ENCODE results near the gene NOVA1. TPM values are rescaled to one million over a fixed set of nuclear protein-coding genes. Genes with fewer than 3 reads are reported as not detected.
A peak's percentile ranks its signal among the peaks of the same experiment; 100 is the strongest.
"Not testable (repeated sequence)": the region's sequence is repeated elsewhere in the genome, so short reads cannot be mapped to it uniquely, and the experiment has no call there.

NOVA1 gene, protein sequence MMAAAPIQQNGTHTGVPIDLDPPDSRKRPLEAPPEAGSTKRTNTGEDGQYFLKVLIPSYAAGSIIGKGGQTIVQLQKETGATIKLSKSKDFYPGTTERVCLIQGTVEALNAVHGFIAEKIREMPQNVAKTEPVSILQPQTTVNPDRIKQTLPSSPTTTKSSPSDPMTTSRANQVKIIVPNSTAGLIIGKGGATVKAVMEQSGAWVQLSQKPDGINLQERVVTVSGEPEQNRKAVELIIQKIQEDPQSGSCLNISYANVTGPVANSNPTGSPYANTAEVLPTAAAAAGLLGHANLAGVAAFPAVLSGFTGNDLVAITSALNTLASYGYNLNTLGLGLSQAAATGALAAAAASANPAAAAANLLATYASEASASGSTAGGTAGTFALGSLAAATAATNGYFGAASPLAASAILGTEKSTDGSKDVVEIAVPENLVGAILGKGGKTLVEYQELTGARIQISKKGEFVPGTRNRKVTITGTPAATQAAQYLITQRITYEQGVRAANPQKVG
- total RNA-seq (2014; rRNA removed; shearing (Covaris generic); ENCODE audit: low replicate concordance), result 1.7 TPM in 1 of 2 replicates, not detected in the other

DNA sequence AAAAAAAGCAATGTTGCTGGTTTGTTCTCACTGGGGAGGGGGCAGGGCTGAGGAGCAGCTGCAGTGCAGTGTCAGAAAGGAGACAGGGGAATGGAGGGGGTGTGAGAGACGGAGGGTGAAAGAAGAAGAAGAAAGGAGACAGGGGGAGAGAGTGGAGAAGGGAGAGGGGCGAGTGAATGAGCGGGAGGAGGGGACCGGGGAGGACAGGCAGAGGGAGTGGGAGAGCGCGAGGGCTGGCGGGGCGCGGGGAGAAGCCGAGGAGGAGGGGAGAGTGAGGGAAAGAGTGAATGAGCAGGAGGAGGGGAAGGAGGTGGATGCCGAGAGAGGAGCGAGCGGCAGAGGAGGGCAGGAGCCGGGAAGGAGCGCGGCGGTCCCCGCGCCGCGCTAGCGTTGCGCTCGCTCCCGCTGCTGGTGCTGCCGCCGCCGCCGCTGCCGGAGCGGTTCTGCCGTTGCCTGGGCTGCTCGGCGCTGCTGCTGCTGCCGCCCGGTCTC lies at the start of gene NOVA1:
Gene NOVA1 (minus strand): TSS at position 445 of the 492 bp plus-strand sequence. CDS start 597 bp downstream, outside the sequence.
- DNase-seq, result no peak

DNA sequence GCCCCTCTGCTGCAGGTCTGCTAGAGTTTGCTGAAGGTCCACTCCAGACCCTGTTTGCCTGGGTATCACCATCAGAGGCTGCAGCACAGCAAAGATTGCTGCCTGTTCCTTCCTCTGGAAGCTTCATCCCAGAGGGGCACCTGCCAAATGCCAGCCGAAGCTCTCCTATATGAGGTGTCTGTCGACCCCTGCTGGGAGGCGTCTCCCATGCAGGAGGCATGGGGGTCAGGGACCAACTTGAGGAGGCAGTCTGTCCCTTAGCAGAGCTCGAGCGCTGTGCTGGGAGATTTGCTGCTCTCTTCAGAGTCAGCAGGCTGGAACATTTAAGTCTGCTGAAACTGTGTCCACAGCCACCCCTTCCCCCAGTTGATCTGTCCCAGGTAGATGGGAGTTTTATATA lies 47.2 kb upstream of the NOVA1 start:
- not testable (repeated sequence) for H3K27me3 ChIP-seq, DNase-seq, H3K36me3 ChIP-seq, H3K4me3 ChIP-seq, H3K9me3 ChIP-seq

More for the DNA sequence above, at the start of gene NOVA1:
- Histone ChIP-seq H3K9me3 (no peaks in the 10 kb centered on the region), H3K36me3 (no peaks in the 10 kb centered on the region), H3K27me3 (no peaks in the 10 kb centered on the region; the same call in 1 of the 2 replicates), H3K4me3 (peak within 1 kb of the TSS; percentile 53)

DNA sequence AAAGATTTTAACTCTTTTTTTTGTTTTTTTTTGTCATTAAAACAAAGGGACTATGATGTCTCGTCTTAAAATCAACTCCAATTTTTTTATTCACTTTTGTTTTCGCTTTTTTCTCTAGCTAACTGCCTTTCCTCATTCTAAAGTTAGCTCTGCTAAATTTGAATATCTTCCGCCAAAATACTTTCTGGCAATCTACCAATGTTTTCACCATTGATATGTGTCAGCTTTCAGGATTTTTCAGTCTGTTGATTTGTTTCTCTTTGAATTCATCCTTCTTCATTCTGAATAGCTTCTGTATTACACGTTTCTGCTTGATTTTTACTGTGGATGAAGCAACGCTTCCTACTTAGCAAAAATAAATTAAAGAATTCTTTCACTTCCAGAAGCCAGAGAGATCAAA lies 38.7 kb upstream of the NOVA1 start:
- H3K9me3 ChIP-seq, result no peaks in the 10 kb centered on the region
- no peak overlapping the region for H3K4me3 ChIP-seq
- no peaks in the 10 kb centered on the region for H3K36me3 ChIP-seq
- no peak for DNase-seq
- no peaks in the 10 kb centered on the region for H3K27me3 ChIP-seq

GRCh38 chr14:26634946-26635345 lies 37.1 kb upstream of the NOVA1 start:
- H3K27me3 ChIP-seq, H3K4me3 ChIP-seq, H3K9me3 ChIP-seq: not testable (repeated sequence)

GRCh38 chr14:26626256-26626655 lies 28.4 kb upstream of the NOVA1 start:
- no peaks in the 10 kb centered on the region for H3K36me3 ChIP-seq
- no peaks in the 10 kb centered on the region for H3K27me3 ChIP-seq
- DNase-seq, result no peak
- H3K4me3 ChIP-seq, result no peak overlapping the region
- H3K9me3 ChIP-seq, result no peaks in the 10 kb centered on the region

More at GRCh38 chr14:26634946-26635345, 37.1 kb upstream of the NOVA1 start:
- not testable (repeated sequence) for DNase-seq, H3K36me3 ChIP-seq

DNA sequence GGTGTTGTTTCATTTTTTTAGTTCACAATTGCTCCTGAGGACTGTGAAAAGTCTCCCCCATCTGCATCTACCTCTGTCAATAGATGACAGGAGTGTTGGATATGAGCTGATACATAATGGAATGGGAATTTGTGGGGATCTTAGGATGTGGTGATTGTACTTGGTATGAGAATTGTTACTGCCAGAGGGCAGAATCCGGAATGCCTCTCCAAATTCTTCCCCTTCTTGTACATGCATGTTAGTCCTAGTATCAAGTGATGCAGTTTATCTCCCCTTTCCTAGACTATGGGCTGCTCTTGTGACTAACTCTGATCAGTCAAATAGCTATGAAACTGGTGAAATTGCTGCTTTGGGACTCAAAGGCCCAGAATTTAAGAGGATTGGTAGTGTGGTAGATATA lies 24.8 kb upstream of the NOVA1 start:
- no peak for DNase-seq
- Histone ChIP-seq H3K9me3 (no peaks in the 10 kb centered on the region), H3K4me3 (no peak overlapping the region), H3K36me3 (no peaks in the 10 kb centered on the region), H3K27me3 (no peaks in the 10 kb centered on the region)

GRCh38 chr14:26621807-26622560 lies 24.2 kb upstream of the NOVA1 start:
- H3K4me3 ChIP-seq, result no peak overlapping the region
- no peaks in the 10 kb centered on the region for H3K27me3 ChIP-seq
- DNase-seq, result no peak
- no peaks in the 10 kb centered on the region for H3K9me3 ChIP-seq
- no peaks in the 10 kb centered on the region for H3K36me3 ChIP-seq

GRCh38 chr14:26621364-26621763 lies 23.5 kb upstream of the NOVA1 start:
- no peak for DNase-seq
- Histone ChIP-seq H3K27me3 (no peaks in the 10 kb centered on the region), H3K36me3 (no peaks in the 10 kb centered on the region), H3K9me3 (no peaks in the 10 kb centered on the region), H3K4me3 (no peak overlapping the region)

DNA sequence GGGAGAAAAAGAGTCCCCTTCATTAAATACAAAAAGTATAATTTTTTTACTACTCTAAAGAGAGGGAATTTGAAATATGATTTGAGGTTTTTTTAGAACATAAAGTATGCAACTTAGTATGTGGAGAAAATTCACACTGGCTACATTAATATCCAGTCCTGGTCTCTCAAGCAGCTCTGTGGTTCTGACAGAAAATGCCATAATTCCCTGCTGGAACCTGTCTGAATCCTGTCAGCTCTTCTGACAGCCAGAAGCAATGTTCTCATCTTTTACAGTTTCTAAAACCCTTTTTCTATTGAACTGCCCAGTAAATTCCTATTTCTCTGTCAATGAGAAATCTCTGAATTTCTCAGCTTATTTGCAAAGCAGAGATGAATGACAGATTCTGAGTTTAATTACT lies 13.4 kb upstream of the NOVA1 start:
- H3K9me3 ChIP-seq, result no peaks in the 10 kb centered on the region
- H3K36me3 ChIP-seq, result no peaks in the 10 kb centered on the region
- no peak for DNase-seq
- no peak overlapping the region for H3K4me3 ChIP-seq
- H3K27me3 ChIP-seq, result no peaks in the 10 kb centered on the region

DNA sequence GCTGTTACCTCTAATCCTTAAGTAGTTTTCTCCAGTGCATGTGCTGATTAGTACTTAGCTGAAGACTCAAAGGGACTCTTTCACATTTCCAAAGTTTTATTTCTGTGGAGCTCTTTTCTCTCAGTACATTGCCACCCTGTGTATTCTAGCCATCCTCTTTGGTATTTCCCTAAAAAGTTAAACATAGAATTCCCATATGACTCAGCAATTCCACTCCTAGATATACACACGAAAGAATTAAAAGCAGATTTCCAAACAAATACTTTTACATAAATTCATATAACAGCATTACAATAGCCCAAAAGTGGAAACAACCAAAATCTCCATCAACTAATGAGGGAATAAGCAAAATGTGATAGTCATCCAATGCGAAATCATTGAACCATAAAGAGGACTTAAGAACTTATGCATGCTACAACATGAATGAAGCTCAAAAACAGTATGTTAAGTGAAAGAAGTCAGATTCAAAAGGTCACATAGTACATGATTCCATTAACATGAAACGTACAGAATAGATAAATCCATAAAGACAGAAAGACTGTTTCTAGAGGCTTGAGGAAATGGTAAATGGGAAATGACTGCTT lies 9.0 kb upstream of the NOVA1 start:
- Histone ChIP-seq H3K27me3 (no peaks in the 10 kb centered on the region), H3K4me3 (no peak overlapping the region), H3K9me3 (no peaks in the 10 kb centered on the region), H3K36me3 (no peaks in the 10 kb centered on the region)
- DNase-seq, result no peak

DNA sequence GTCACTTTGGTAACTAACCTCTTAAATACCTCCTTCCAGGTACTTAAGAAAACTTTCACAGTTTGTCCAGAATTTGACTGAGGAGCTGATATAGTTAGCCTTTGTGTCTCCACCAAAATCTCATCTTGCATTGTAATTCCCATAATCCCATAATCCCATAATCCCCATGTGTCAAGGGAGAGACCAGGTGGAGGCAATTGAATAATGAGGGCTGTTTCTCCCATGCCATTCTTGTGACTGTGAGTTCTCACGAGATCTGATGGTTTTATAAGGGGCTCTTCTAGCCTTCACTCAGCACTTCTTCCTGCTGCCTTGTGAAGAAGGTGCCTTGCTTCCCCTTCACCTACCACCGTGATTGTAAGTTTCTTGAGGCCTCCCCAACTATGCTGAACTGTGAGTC lies 7.8 kb upstream of the NOVA1 start:
- no peaks in the 10 kb centered on the region for H3K27me3 ChIP-seq
- DNase-seq, result no peak
- no peaks in the 10 kb centered on the region for H3K36me3 ChIP-seq
- no peaks in the 10 kb centered on the region for H3K9me3 ChIP-seq
- no peak overlapping the region for H3K4me3 ChIP-seq

GRCh38 chr14:26602902-26603301 lies 5.1 kb upstream of the NOVA1 start:
- H3K4me3 ChIP-seq, result no peak overlapping the region
- H3K27me3 ChIP-seq, result no peaks in the 10 kb centered on the region
- no peak for DNase-seq
- H3K36me3 ChIP-seq, result no peaks in the 10 kb centered on the region
- no peaks in the 10 kb centered on the region for H3K9me3 ChIP-seq

DNA sequence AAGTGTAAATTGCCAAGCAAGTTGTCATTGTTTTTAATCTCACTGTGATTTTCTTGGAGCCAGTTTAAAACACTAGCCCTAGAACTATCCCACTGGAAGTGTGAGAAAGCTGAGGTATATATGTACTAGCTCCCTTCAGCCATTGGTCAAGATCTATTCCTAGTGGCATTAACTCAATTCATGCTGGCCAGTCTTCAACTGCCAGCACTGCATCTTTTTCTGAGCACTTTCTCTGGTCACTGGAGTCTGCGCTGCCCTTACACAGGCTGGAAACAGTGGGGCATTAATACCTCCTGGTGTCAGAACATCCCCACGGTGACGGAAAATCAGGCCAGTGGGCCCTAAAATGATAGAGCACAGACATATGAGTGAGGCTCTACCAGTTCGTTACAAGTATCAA lies 4.0 kb upstream of the NOVA1 start:
- no peaks in the 10 kb centered on the region for H3K27me3 ChIP-seq

DNA sequence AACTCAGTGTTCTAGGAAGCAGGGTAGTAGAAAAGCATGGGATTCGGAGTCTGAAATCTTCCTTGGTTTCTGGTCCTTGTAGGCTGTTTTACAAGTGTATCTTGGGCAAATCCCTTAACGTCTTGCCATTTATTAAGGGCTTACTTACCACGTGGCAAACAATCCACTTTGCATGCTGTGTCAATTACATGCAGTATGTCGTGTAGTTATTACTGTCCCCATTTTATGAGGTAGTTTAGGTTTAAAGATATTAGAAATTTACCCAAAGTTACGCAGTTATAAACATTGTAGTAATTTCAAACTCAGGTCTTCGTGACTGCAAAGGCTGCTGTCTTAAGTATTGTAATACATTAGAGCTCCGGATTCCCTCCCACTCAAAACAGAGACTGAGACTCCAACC lies 1.5 kb upstream of the NOVA1 start:
- H3K9me3 ChIP-seq, result no peaks in the 10 kb centered on the region
- no peak overlapping the region for H3K4me3 ChIP-seq
- H3K36me3 ChIP-seq, result no peaks in the 10 kb centered on the region
- no peak for DNase-seq
- no peaks in the 10 kb centered on the region for H3K27me3 ChIP-seq

More for the DNA sequence above, 4.0 kb upstream of the NOVA1 start:
- no peak for DNase-seq
- no peaks in the 10 kb centered on the region for H3K36me3 ChIP-seq
- H3K9me3 ChIP-seq, result no peaks in the 10 kb centered on the region
- no peak overlapping the region for H3K4me3 ChIP-seq

DNA sequence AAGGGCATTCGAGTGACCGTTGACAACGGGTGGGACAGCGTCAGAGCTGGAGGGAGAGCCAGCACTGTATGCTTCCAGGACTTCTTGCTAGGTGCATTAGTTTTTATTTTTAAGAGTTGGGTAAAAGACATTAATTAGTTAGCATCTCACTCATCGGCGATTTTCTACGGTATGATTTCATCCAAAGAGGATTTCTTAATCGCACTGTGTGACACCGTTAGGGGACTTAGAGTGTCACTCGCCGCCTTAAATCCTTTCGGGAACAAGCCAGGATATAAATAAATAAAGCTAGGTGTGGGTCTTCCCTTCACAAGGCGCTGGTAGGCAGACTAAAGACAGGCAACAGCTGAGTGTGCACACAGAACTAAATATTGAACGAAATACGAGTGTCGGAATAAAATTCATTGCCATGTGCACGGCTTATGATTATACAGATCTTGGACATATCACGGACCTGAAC lies 869 bp upstream of the NOVA1 start:
- H3K9me3 ChIP-seq, result no peaks in the 10 kb centered on the region
- no peaks in the 10 kb centered on the region for H3K27me3 ChIP-seq
- no peak for DNase-seq
- peak overlapping the region; percentile 53 for H3K4me3 ChIP-seq
- no peaks in the 10 kb centered on the region for H3K36me3 ChIP-seq

- Histone ChIP-seq H3K4me3 (peak overlapping the region; percentile 53), H3K36me3 (no peaks in the 10 kb centered on the region), H3K9me3 (no peaks in the 10 kb centered on the region), H3K27me3 (no peaks in the 10 kb centered on the region)
- DNase-seq, result peak; percentile 48
Measured at GRCh38 chr14:26598081-26598671, 343 bp upstream of the NOVA1 start.
